Measurements from ENCODE around the gene EFNA1.

The EFNA1 gene

GRCh38 chr1:155125511-155125945, 2.1 kb upstream of the EFNA1 start:
- no peak for TF ChIP-seq CTCF (IDR thresholded peaks at IDR 0.05; ENCODE audit: insufficient read depth, missing control alignments)
- FAIRE-seq (no peak), DNase-seq (ENCODE audit: insufficient read length, low spot score) (no peak)

- no peak for FAIRE-seq
- no peak for DNase-seq (ENCODE audit: insufficient read length, low spot score)
- TF ChIP-seq CTCF (IDR thresholded peaks at IDR 0.05; ENCODE audit: insufficient read depth, missing control alignments), result no peak
Observed at GRCh38 chr1:155125946-155126555, 1.6 kb upstream of the EFNA1 start.

- FAIRE-seq (no peak), DNase-seq (ENCODE audit: insufficient read length, low spot score) (no peak)
- TF ChIP-seq CTCF (IDR thresholded peaks at IDR 0.05; ENCODE audit: insufficient read depth, missing control alignments), result no peak
Observed at GRCh38 chr1:155126556-155127104, 1.0 kb upstream of the EFNA1 start.

GRCh38 chr1:155127967-155128754, 485 bp downstream of the EFNA1 start:
- no peak for FAIRE-seq
- DNase-seq (ENCODE audit: insufficient read length, low spot score), result no peak
- TF ChIP-seq CTCF (IDR thresholded peaks at IDR 0.05; ENCODE audit: insufficient read depth, missing control alignments), result no peak

GRCh38 chr1:155128755-155129473, 1.2 kb downstream of the EFNA1 start:
- no peak for TF ChIP-seq CTCF (IDR thresholded peaks at IDR 0.05; ENCODE audit: insufficient read depth, missing control alignments)
- FAIRE-seq (no peak), DNase-seq (ENCODE audit: insufficient read length, low spot score) (no peak)

GRCh38 chr1:155130272-155131006, 2.8 kb downstream of the EFNA1 start:
- TF ChIP-seq CTCF (IDR thresholded peaks at IDR 0.05; ENCODE audit: insufficient read depth, missing control alignments), result no peak
- DNase-seq (ENCODE audit: insufficient read length, low spot score), result no peak

More at GRCh38 chr1:155130272-155131006, 2.8 kb downstream of the EFNA1 start:
- FAIRE-seq, result no peak

Data from D721Med (cell line).